CD4-positive, alpha-beta T cell treated with Interleukin-15 for 1 hour (primary cell): ENCODE data around the gene STK39.

Experiments used
- DNase-seq: peaks from one replicate; pipeline ENCODE4 v3.0.0-alpha.2; 2020

STK39 gene

GRCh38 chr2:168034616-168035015 is 212.8 kb downstream of the STK39 start:
- DNase-seq, result no peak

DNA sequence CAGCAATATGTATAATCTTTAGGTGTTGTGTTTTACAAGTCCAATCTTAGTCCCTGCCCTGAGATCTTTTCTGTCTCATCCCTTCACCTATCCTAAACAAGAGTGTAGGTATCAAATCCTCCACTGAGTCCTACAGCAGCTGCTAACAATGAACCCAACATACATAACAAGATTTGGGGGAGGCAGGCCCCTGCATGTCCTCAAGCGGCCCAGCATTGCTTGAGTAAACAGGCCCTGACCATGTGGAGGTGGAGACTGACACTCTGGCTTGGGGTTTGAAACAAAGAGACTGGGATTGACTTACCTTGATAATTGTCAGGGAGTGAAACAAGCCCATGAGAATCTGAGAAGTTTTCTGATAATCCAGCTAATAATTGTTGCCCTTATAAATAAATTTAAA is 213.4 kb downstream of the STK39 start:
- DNase-seq, result no peak

DNA sequence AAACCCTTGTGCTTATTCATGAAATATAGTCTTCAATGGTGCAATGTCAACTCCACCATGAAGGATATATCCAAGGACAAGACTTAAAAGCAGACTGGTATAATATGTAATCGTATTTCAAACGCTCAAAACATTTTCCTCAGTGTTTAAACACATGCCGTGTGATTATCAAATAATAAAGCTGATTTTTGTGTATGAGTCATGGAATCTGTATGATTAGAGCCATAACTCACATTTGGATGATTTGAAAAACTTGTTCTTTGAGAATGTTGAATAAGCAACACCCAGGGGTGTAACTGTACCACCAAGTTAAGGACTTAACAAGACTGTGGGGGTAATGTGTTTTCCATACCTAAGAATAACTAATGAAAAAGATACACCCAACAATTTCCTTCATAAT is 215.3 kb downstream of the STK39 start:
- no peak for DNase-seq

DNA sequence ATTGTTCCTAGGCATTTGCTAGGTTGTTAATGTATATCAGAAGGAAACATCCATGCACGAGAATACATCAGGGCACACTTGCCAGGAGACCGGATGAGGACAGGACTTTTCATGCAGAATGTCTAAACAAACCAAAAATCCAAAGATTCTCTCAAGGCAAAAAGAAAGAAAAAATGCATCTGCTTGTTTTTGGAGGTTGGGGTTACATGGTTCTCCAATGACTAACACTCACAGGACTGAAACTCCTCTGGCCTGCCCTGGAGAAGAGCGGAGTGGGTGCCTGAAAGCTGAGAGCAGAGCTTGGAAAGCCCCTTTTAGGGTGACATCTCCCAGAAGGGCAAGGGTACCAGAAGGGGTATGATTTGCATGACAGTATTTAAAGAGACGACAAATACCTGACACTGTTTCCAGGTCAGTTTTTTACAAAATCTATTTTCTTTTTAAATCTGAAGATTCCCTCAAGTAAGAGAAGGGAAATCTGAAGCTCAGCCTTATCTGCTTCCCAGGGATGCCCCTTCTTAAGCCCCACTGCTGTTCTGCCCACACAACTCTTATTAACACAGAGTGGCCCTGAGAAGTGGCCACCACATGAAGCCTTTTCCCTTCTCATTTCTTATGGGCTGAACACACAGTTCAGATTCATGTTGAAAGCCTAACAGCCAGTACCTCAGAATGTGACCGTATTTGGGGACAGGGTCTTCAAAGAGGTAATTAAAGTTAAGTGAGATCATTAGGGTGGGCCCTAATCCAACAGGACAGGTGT is 216.4 kb downstream of the STK39 start:
- no peak for DNase-seq

GRCh38 chr2:168029071-168029470 is 218.3 kb downstream of the STK39 start:
- no peak for DNase-seq

- no peak for DNase-seq
Observed at GRCh38 chr2:168028362-168028761, 219.0 kb downstream of the STK39 start.

GRCh38 chr2:168025487-168026202 is 221.8 kb downstream of the STK39 start:
- DNase-seq, result no peak

GRCh38 chr2:168024459-168024858 is 222.9 kb downstream of the STK39 start:
- no peak for DNase-seq

GRCh38 chr2:168021800-168022587 is 225.4 kb downstream of the STK39 start:
- DNase-seq, result no peak

GRCh38 chr2:168015274-168015953 is 232.0 kb downstream of the STK39 start:
- no peak for DNase-seq

- DNase-seq, result no peak
Observed at GRCh38 chr2:168009900-168010299, 237.5 kb downstream of the STK39 start.

DNA sequence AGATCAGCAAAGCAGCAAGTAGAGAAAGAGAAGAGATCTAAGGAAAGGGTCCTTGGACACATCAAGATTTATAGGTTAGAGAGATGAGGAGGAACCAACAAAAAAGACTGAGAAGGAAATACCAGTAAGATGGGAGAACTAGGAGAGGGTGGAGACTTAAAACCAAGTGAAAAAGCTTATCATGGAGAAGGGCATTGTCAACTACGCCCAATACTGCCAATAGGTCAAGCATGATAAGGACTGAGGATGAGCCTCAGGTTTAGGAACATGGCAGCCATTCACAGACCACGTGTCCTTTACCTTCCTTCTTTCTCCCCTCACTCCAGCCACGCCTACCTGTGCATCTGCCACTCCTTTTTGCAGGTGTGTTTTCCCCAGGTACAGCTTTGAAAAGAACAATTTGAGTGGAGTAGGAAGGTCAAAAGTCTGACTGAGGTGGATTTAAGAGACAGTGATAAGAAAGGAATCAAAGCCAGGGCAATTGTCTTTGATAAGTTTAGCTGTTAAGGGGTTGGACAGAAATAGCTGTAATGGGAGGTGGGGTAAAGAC is 238.7 kb downstream of the STK39 start:
- DNase-seq, result no peak

GRCh38 chr2:168006498-168006897 is 240.9 kb downstream of the STK39 start:
- DNase-seq, result no peak

- DNase-seq, result no peak
Observed at GRCh38 chr2:168005586-168005985, 241.8 kb downstream of the STK39 start.

GRCh38 chr2:168003876-168004275 is 243.5 kb downstream of the STK39 start:
- no peak for DNase-seq

DNA sequence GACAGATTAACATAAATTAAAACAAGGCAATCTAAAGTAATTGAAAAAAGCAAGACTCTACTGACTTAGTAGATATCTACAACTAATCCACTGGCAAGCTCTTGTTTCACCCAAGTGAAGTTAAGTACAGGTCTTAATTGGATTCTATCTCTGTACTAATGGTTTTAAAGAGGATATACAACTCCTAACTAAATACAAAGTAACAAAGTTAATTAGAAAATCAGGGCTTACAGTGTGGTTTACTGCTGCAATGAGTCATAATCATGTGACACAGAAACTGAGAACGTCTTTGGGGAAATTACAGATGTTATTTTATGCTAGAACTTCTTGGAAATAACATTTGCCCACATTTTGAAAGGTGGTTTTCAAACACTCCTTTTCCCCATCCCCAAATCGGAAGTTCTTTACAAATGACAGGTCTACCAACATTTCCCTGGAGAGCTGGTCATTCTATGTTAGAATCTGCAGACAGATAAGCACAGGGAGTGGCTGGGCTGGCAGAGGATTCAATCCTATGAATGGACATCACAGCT is 245.3 kb downstream of the STK39 start:
- DNase-seq, result no peak

GRCh38 chr2:167992278-167992677 is 255.1 kb downstream of the STK39 start:
- DNase-seq, result no peak

GRCh38 chr2:167990062-167990461 is 257.3 kb downstream of the STK39 start:
- DNase-seq, result no peak

DNA sequence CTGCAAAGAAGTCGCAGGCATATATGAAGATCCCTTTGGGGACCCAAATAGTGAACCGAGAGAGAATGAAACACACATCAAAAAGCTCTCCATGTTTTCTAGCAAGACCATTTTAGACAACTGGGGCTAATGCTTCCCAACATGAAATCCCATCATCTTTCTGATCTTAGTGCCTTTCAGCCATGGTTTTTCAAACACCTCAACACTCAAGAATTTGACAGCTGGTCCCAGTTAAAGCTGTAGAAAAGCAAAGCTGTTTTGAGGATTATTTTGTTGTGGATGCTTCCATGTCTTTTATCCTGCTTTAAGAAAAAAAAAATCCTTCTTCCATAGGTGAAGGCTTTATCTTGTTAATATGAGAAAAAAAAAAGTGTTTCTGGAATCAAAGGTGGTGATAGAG is 259.1 kb downstream of the STK39 start:
- DNase-seq, result no peak

- DNase-seq, result no peak
Observed at GRCh38 chr2:167987558-167987957, 259.8 kb downstream of the STK39 start.

DNA sequence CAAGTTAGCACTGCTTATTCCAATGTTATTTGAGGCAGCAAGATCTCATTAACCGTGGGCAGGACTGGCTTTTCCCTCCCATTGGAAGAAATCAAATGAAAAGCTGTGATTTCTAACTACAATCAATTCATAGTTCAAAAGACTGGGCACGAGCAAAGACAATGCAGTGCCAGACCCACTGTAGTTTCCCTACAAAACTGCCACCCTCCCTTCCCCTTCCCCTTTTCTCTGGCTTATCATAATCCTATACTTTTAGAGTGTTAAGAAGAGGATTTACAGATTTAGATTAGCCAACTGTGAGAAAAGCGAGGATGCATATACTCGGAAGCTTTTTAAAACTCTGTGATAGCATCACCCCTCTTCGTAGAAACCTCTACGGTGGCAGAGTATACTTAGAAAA is 260.4 kb downstream of the STK39 start:
- DNase-seq, result no peak

- DNase-seq, result no peak
Observed at GRCh38 chr2:167986223-167986622, 261.2 kb downstream of the STK39 start.

DNA sequence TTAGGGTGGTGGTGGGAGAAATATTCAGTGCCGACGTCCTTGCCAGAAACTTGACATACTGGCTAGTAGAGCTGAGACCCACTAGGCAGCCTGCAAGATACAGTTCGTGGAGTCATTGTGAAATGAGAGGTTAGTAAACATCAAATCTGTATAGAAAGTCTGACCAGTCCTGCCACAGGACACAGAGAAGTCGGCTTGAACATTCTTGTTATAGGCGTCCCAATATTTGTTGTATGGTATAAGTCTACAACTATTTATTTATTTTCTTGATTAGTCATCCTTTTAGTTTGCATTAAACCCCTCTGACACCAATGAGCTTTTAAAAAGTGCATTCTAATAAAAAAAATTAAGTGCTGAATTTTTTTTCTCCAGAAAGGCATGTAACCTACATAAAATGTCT is 265.4 kb downstream of the STK39 start:
- no peak for DNase-seq
